Endometrial microvascular endothelial cells (primary cell): ENCODE data around the gene GRAMD1A. TPM values are rescaled to one million over a fixed set of nuclear protein-coding genes. Genes with fewer than 3 reads are reported as not detected.
"Not testable (repeated sequence)": the region's sequence is repeated elsewhere in the genome, so short reads cannot be mapped to it uniquely, and the experiment has no call there.

ENCODE experiments used
- in situ Hi-C: cut with HindIII; loops from 2 replicates; pipeline ENCODE4 v1.10.0; 2017; ENCODE audit warnings: low sequenced_read_pairs, low pct_unique_long_range_greater_than_20kb; ENCODE audit errors: inconsistent ontology term
- total RNA-seq: library from RNA; depleted of rRNA; stranded (reverse); fragments of >200 nt; gene quantifications from one replicate; pipeline ENCODE4 v1.2.3, GENCODE V29; 2015; ENCODE audit errors: inconsistent ontology term

GRAMD1A gene
- total RNA-seq, 1 donor from 2014 or later = 52.4 TPM

DNA sequence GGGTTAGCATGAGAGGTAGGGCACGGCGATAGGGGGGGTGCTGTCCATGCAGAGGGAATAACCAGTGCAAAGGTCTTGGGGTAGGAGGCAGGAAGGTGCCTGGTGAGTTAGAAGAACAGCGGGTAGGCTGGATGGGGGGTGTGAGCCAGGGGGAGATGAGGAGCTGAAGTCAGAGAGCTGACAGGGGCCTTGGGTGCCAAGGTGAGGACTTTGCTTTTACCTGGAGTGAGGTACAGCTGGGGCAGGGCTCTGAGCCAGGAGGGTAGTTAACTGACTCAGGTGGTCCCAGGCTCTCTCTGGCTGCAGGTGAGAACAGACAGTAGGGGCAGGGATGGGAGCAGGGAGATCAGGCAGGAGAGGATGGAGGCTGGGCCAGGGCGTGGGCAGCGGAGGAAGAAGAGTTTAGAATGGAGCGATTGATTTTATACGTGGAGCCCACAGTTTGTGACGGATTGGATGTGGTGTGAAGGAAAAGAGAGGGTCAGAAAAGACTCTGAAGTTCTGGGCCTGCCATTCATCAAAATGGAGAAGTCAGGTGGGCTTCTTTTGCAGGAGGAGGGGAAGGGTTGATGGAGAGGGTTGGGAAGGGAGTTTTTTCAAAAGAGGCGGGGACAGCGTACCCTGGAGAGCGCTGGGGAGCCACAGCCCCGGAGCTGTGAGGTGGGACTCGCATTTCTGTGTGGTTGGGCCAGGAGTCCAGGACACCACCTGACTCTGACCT, 1.2 kb upstream of the GRAMD1A start:
- in situ Hi-C loops = no loop called here

DNA sequence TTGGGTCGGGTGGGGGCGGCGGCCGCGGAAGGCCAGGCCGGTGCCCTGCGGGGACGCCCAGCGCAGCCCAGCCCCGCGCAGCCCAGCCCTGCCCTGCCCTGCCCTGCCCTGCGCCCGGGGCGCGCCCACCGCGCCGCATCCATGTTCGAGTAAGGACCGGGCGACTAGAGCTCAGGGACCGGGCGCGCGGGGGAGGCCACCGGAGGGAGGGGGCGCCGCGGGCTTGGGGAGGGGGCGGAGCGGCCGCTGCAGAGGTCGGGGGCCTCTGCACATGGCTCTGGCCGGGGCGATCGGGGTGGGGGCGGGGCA, 169 bp downstream of the GRAMD1A start:
- in situ Hi-C loops = no loop called here

DNA sequence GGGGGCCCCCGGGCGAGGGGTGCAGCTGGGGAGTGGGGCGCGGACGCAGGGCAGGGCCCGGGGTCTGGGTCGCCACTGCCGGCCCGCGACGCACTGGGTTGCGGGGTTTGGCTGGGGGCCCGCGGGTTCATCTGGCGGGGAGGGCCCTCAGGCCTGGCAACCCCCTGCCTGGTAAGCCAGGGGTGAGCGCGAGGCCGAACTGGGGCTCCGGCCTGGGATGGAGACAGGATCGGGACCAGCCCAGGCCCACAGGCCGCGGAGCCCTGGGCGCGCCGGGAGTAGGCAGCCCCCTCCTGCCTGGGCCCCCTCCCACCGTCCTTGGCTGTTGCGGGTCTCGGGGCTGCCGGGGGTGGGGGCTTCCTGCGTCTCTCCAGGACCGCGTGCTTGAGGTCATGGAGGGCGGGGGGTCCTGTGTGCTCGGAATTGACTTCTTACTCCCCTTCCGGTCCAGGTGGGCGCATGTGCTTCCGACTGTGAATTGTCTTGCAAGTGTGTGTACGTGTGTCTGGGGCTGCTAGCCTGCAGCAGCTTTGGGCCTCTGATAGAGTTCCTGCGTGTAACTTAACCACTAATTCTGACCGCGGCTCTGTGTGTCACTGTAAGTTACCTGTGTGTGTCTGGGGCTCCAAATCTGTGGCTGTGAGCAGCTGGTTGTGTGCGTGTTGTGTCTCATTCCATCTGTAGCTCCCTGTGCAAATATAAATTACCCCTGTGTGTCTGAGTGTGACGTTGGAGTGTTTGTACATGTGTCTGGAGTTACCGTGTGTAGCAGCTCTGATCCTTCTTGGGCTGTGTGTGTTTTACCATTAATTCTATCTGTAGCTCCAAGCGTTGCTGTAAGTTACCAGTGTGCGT, 751 bp downstream of the GRAMD1A start:
- in situ Hi-C loops = no loop called here

DNA sequence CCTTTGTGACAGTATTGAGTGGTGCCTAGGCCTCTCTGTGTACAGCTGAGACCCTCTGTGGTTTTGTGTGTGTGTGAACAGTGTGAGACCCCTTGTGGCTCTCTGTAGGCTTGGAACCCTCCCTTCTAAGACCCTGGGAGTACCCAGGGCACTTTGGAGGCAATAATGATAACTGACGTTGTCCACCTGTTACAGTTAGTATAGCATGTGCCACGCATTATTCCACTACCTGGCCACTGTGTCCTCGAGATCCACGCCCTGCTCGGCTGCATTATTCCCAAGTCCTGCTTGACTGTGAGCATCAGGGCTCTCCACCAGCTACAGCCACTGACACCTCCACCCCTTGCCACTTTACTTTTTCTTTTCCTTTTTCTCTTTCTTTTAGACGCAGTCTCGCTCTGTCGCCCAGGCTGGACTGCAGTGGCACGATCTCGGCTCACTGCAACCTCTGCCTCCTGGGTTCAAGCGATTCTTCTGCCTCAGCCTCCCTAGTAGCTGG, 2.0 kb downstream of the GRAMD1A start:
- in situ Hi-C loops = no loop called here

DNA sequence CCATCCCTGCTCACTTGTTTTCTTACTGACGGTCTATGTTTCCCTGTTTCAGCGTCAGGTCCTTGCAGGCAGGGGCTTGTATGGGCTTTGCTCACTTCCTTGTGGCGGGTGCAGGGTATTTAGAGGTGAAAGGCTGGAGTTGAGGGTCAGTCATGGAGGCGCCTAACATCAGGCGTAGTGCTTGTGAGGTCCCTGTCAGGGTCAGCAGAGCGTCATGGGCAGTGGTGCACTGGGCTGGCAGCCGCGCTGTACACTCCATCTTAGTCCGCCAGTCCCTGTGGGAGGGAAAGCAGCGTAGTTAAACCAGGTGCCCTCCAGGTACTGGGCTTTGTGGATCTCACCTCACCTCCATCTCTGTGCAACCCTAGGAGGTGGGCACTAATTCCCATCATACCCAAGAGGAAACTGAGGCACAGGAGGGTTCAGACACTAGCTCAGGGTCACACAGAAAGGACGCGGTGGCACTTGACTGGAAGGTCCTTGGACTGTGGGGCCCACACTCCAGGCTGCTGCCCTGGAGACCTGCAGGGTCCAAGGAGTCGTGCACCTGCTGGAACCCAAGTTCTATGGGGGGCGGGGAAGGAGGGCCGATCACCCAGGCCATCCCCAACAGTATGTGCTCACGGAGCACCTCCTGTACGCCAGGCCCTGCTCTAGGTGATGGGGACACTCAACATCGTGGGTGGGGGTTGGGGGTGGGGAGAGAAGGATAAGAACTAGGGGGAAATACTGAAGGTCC, 4.6 kb downstream of the GRAMD1A start:
- in situ Hi-C loops = no loop called here

DNA sequence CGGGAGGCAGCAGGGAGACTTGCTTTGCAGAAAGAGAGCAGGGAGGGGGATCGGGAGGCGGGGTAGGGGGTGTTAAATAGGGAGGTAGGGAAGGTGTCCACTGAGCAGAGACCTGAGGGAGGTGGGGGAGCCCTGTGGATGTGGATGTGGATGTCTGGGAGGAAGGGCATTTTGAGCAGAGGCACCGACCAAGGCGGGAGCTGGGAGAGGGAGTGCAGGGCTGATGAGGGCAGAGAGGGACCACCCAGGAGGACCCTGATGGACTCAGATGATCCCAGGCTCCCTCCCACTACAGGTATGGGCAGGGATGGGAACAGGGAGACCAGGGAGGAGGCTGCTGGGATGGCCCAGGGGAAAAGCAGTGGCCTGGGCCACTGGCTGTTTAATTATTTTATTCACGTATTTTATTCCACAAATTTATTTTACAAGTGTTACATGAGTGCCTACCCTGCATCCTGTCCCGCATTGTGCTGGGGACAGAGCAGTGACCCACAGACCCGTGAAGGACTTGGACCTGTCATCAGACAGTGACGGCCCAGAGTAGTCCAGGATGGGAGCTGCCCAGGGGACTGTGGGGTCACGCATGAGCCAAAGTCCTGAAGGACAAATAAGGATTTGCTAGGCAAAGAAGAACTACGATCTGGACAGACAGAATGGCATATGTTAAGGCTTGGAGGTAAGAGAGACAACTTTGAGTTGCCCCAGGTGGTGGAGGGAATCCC, 5.3 kb downstream of the GRAMD1A start:
- in situ Hi-C loops = no loop called here

DNA sequence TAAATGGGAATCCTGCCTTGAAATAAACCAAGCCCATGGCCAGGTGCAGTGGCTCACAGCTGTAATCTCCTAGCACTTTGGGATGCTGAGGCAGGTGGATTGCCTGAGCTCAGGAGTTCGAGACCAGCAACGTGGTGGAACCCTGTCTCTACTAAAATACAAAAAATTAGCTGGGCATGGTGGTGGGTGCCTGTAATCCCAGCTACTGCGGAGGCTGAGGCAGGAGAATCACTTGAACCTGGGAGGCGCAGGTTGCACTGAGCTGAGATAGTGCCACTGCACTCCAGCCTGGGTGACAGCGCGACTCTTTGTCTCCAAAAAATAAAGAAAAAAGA, 5.9 kb downstream of the GRAMD1A start:
- in situ Hi-C loops = not testable (repeated sequence)

DNA sequence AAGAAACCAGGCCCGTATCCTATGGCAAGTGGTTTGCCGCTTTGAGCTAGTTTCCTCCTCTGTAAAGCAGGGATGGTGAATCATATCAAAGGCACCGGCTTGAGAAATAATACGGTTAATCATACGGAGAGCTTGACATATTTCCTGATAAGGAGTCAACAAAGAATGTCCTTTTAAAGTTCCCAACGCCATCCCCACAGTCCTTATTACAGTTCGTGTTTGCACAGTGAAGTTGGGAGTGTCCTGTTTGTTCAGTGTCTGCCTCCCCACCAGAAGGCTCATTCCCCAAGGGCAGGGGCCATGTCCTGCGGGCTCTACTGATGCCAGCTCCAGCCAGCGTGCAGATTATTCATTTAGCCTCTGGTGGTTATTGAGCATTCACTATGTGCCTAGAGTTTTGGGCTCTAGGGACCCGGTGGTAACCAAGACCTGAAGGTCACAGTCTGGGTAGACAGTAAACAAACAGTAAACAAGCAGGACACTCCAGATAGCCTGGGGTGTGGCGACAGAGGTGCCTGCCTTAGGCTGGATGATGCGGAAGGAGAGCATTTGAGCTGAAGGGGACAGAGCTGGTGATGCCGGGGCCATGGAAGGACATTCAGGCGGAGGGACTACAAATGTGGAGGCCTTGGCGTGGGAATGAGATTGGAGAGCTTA, 6.3 kb downstream of the GRAMD1A start:
- in situ Hi-C loops = no loop called here

DNA sequence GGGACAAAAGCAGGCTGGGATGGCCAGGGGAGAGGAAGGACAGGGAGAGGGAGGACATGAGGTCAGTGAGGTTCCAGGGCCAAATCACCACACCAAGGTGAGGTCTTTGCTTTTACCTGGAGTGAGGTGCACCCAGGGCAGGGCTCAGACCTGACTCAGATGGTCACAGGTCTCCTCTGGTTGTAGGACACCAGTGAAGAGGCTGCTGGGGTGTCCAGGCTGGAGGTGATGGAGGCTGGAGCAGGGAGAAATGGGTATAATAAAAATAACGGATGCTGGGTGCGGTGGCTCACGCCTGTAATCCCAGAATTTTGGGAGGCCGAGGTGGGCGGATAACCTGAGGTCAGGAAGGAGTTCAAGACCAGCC, 6.9 kb downstream of the GRAMD1A start:
- in situ Hi-C loops = no loop called here

DNA sequence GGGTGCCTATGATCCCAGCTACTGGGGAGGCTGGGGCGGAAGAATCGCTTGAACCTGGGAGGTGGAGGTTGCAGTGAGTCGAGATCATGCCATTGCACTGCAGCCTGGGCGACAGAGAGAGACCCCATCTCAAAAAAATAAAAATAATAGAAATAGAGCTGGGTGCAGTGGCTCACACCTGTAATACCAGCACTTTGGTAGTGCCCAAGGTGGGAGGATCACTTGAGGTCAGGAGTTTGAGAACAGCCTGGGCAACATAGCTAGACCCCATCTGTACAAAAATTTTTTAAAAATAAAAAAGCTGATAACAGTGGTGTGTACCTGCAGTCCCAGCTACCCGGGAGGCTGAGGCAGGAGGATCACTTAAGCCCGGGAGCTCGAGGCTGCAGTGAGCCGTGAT, 7.3 kb downstream of the GRAMD1A start:
- in situ Hi-C loops = not testable (repeated sequence)

DNA sequence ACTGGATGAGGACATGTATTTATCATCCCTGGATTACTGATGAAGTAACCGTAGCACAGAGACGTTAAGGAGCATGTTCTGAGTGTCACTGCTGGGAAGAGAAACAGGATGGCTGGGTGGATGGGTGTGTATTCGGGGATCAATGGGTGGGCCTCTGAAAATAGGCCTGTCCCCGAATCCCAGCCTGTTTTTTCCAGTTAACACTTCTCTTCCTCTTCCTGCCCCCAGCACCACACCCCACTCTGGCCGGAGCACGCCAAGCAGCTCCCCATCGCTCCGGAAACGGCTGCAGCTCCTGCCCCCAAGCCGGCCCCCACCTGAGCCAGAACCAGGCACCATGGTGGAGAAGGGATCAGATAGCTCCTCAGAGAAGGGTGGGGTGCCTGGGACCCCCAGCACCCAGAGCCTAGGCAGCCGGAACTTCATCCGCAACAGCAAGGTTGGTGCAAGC, 8.8 kb downstream of the GRAMD1A start:
- in situ Hi-C loops = no loop called here

DNA sequence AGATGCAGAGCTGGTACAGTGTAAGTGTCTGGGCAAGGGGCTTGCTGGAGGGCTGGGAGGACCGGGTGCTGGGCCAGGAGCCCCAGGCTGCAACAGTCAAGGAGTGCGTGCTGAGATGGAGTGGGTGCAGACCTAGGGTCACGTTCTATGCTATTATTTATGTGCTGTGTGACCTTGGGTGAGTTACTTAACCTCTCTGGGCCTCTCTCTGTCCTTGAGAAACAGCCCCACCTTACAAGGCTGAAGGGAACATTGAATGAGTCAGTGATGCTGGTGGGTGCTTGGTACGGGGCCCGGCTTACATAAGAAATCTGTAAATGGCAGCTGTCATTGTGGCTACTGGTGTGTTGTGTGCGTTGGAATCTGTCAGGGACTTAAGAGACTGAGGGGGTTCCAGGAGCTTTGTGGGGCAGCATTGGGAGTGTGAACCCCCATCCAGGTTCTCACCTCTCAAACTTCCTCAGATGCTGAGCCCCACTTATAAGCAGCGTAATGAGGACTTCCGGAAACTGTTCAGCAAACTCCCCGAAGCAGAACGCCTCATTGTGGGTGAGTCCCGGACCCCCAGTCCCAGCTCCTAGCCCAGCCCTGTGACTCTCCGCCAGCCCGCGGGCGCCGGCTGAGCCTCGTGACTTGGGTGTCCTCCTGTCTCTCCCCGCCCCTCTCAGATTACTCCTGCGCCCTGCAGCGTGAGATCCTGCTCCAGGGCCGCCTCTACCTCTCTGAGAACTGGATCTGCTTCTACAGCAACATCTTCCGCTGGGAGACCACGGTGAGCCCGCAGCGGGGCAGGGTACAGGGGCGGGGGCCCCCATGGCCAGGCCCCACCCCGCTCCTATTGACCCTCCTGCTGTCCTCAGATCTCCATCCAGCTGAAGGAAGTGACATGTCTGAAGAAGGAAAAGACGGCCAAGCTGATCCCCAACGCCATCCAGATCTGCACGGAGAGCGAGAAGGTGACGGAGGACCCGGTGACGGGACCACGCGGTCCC, 9.6 kb downstream of the GRAMD1A start:
- in situ Hi-C loops = no loop called here

DNA sequence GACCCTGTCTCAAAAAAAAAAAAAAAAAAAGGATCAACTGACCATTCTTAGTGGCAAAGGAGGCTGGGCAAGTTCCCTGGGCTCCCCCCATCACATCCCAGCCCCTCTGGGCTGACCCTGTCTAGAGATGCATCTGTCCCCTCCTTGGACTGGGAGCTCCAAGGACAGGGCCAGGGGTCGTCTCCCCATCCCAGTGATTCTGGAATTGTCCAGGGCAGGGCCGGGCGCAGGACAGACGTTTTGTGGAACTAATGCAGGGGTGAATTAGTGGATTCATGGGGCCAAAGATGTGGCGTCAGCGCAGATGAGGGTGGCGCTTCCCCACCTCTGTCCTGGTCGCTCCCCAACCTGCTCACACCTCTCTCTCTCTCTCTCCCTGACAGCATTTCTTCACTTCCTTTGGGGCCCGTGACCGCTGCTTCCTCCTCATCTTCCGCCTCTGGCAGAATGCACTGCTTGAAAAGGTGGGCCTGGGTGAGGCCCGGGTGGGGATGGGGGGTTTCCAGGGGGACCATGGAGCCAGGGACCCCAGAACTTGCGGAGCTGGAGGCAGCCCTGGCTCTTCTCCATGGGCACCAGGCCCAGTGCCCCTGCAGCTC, 11.1 kb downstream of the GRAMD1A start:
- in situ Hi-C loops = no loop called here

DNA sequence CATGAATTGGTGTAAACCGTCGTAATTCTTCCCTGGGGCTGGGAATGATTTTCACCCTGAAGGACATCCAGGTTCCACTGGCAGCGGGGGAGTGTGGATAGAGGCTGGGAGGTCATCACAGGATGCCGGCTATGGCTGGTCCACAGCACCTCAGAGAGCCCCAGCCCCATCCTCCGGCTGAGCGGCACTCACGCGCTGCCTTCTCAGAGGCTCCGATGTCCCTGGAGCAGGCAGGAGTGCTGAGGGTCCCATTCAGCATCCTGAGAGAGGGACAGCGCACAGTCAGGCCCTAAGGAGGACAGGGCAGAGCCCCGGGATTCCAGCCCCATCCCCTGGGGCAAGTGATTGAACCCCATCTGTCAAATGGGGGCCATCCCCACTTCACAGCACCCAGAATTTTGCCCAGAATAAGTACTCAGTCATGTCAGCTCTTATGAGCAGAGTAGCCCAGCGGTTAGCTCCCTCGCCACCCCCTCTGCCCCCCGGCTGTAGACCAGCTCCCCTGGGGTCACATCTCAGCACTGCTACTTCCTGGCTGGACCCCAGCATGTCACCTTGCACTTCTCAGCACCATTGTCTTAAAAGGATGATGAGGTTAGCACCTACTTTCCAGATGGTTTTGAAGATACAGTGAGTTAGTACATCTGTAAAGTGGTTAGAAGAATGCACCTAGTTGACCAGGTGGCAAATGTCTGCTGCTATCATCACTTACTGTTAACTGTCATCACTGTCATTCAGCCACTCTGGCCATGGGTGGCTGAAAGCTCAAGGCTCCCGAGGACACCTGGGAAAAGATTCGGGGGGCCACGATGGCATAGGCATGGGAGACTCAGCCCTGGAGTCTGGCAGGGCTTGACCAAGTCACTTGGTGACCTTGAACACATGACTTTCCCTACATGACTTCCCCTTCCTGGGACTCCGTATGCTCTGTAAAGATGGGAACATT, 11.9 kb downstream of the GRAMD1A start:
- in situ Hi-C loops = no loop called here

DNA sequence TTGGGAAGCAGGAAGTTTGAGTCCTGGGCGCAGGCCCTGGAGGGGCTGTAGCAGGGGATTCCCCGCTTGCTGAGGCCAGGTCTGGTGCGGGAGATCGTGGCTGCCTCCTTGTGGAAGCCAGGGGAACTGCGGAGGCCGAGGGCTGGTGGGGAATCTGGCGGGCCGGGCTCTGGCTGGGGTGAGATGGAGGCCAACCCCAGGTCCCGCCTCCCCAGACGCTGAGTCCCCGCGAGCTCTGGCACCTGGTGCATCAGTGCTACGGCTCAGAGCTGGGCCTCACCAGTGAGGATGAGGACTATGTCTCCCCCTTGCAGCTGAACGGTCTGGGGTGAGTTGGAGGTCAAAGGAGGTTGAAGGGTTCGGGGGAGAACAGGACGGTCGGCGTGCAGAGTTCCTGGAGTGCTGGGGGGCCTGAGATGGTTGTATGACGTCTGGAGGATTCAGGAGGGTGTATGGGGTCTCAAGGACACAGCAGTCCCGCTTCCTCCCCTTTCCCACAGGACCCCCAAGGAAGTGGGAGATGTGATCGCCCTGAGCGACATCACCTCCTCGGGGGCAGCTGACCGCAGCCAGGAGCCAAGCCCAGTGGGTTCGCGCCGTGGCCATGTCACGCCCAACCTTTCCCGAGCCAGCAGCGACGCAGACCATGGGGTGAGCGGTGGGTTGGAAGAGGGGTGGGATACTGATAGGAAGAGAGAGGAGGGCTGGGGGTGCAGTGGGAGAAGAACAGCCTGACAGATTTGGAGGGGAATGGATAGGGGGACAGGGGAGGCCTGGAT, 13.1 kb downstream of the GRAMD1A start:
- in situ Hi-C loops = no loop called here
